Measurements from ENCODE around the gene ZMYND10. TPM values are rescaled to one million over a fixed set of nuclear protein-coding genes. Genes with fewer than 3 reads are reported as not detected.

ZMYND10 gene
- total and polyA plus RNA-seq, 8 donors: 1.6 to 25.5 (median 17.2) TPM

GRCh38 chr3:50354186-50354764 lies 8.7 kb upstream of the ZMYND10 start:
- Histone ChIP-seq H3K27me3 (no peaks in the 10 kb centered on the region), H3K36me3 (peaks cover 4 to 42% of the 10 kb centered on the region in 2 donors), H3K4me3 (no peak overlapping the region), H3K27ac (no peak overlapping the region), H3K9me3 (no peaks in the 10 kb centered on the region), H3K4me1 (peaks cover 51 to 85% of the 10 kb centered on the region in 2 donors)
- DNase-seq: peak in 1 of 4 donors; percentile 46
- no peak for TF ChIP-seq CTCF (IDR thresholded peaks at IDR 0.05)
- ATAC-seq: no peak
- intact Hi-C loops (cut with DNase I): no loop called here

- H3K4me3 ChIP-seq: no peak overlapping the region
- TF ChIP-seq CTCF (IDR thresholded peaks at IDR 0.05): no peak
- ATAC-seq (no peak), DNase-seq (no peak)
- no peaks in the 10 kb centered on the region for H3K9me3 ChIP-seq
- H3K27ac ChIP-seq: peak overlapping the region in 1 of 2 donors; percentile 15
- no peaks in the 10 kb centered on the region for H3K27me3 ChIP-seq
- H3K4me1 ChIP-seq: peaks cover 50 to 89% of the 10 kb centered on the region in 2 donors
- intact Hi-C loops (cut with DNase I): no loop called here
- H3K36me3 ChIP-seq: peaks cover 4 to 48% of the 10 kb centered on the region in 2 donors
Measured at GRCh38 chr3:50353245-50354004, 7.9 kb upstream of the ZMYND10 start.

GRCh38 chr3:50352781-50353180 lies 7.2 kb upstream of the ZMYND10 start:
- no peaks in the 10 kb centered on the region for H3K9me3 ChIP-seq
- ATAC-seq: no peak
- peaks cover 43 to 83% of the 10 kb centered on the region in 2 donors for H3K4me1 ChIP-seq
- H3K36me3 ChIP-seq: peaks cover 4 to 55% of the 10 kb centered on the region in 2 donors
- no peak for DNase-seq
- intact Hi-C loops (cut with DNase I): no loop called here
- H3K27me3 ChIP-seq: no peaks in the 10 kb centered on the region
- H3K4me3 ChIP-seq: no peak overlapping the region
- peak overlapping the region in 1 of 2 donors; percentile 15 for H3K27ac ChIP-seq
- no peak for TF ChIP-seq CTCF (IDR thresholded peaks at IDR 0.05)

- Histone ChIP-seq H3K4me3 (peak overlapping the region; percentile 69 to 78), H3K27ac (peak overlapping the region in 1 of 2 donors; percentile 97), H3K4me1 (peaks cover 29 to 82% of the 10 kb centered on the region in 2 donors), H3K27me3 (no peaks in the 10 kb centered on the region), H3K9me3 (no peaks in the 10 kb centered on the region), H3K36me3 (peaks cover 4 to 54% of the 10 kb centered on the region in 2 donors)
- DNase-seq (no peak), ATAC-seq (no peak)
- intact Hi-C loops (cut with DNase I): no loop called here
- no peak for TF ChIP-seq CTCF (IDR thresholded peaks at IDR 0.05)
Measured at GRCh38 chr3:50351323-50351697, 5.8 kb upstream of the ZMYND10 start.

- H3K9me3 ChIP-seq: no peaks in the 10 kb centered on the region
- H3K4me3 ChIP-seq: peak within 1 kb of the TSS; percentile 69 to 78
- H3K27me3 ChIP-seq: no peaks in the 10 kb centered on the region
- peak; percentile 96 for ATAC-seq
- peak within 1 kb of the TSS; percentile 90 to 97 for H3K27ac ChIP-seq
- peak; percentile 95 to 100 (median 97) for DNase-seq
- intact Hi-C loops (cut with DNase I): no loop called here
- H3K4me1 ChIP-seq: peaks cover 23 to 82% of the 10 kb centered on the region in 2 donors
- H3K36me3 ChIP-seq: peaks cover 4 to 48% of the 10 kb centered on the region in 2 donors
- no peak for TF ChIP-seq CTCF (IDR thresholded peaks at IDR 0.05)
Measured at GRCh38 chr3:50350527-50351322, 5.2 kb upstream of the ZMYND10 start, which contains the start of the genes CYB561D2 and NPRL2. TSS of gene CYB561D2 (plus strand) at chr3:50350862. CDS start at chr3:50351434, 572 bp downstream. TSS of gene NPRL2 (minus strand) at chr3:50350775. CDS start at chr3:50350652, 123 bp downstream.

All from left lung (tissue), 10 donors.